ENCODE measurements around the gene LMF1. TPM values are rescaled to one million over a fixed set of nuclear protein-coding genes. Genes with fewer than 3 reads are reported as not detected.

Gene LMF1
- total and polyA plus RNA-seq, 9 of the 15 experiments (the other 6 are each of a cell fraction or from before 2014, with no cell fraction given): 0.11 to 1.6 (median 0.55) TPM; not detected in 1

- no peak for TF ChIP-seq BCLAF1 (IDR thresholded peaks at IDR 0.05; ENCODE audit: borderline replicate concordance in 1 of 2, control insufficient read depth in 1 of 2, low read depth in 2 of 2, low read length in 1 of 2)
- no peak for TF ChIP-seq RHOXF2B (CRISPR knock-in tag; conservative IDR thresholded peaks at IDR 0.05)
- no peak for TF ChIP-seq ZC3H8 (IDR thresholded peaks at IDR 0.05)
- TF ChIP-seq HDAC8 (tag; IDR thresholded peaks at IDR 0.05): no peak
- TF ChIP-seq CBX3 (IDR thresholded peaks at IDR 0.05; ENCODE audit: borderline replicate concordance in 1 of 2, low read length in 2 of 2): no peak
- no peak for TF ChIP-seq ZNF445 (CRISPR knock-in tag; IDR thresholded peaks at IDR 0.05; ENCODE audit: low read depth)
- TF ChIP-seq POLR2A (conservative IDR thresholded peaks at IDR 0.05): no peak
- TF ChIP-seq CEBPG (CRISPR knock-in tag; IDR thresholded peaks at IDR 0.05): no peak
- TF ChIP-seq CEBPG (tag; conservative IDR thresholded peaks at IDR 0.05 in 1 of 2, IDR thresholded peaks at IDR 0.05 in 1 of 2): no peak
- no peak for TF ChIP-seq ZNF79 (CRISPR knock-in tag; IDR thresholded peaks at IDR 0.05; ENCODE audit: low read depth)
- no peak for TF ChIP-seq RBM39 (optimal IDR thresholded peaks at IDR 0.05; ENCODE audit: low read depth, low read length)
- no peak for TF ChIP-seq FOXM1 (IDR thresholded peaks at IDR 0.05; ENCODE audit: low read depth)
- no peak for TF ChIP-seq FOXM1 (CRISPR knock-in tag; IDR thresholded peaks at IDR 0.05; ENCODE audit: low read depth)
- no peak for TF ChIP-seq ZFX (CRISPR knock-in tag; IDR thresholded peaks at IDR 0.05)
- no peak for TF ChIP-seq YBX1 (IDR thresholded peaks at IDR 0.05)
Measured at GRCh38 chr16:813204-813915, 157.4 kb downstream of the LMF1 start (continued).

All from K562 (cell line).